H1 (cell line): ENCODE results near the gene TOB2.

Source experiments
- CTCF ChIP-seq, 3 experiments: IDR thresholded peaks; 1 replicate in 2 of 3; 2 replicates in 1 of 3; pipeline versions ENCODE4 v1.5.1 to v1.6.1; 2011; ENCODE audit warnings: low read length in 3 of 3, mild to moderate bottlenecking in 3 of 3, inconsistent platforms in 2 of 3, low read depth in 1 of 3, moderate library complexity in 1 of 3; ENCODE audit not compliant: insufficient read depth in 1 of 3; ENCODE audit errors: control extremely low read depth in 1 of 3
- EP300 ChIP-seq, 2 experiments: IDR thresholded peaks; 1 replicate in 1 of 2; 2 replicates in 1 of 2; pipeline ENCODE4 v1.6.1; 2011 to 2012; ENCODE audit warnings: low read depth in 2 of 2, low read length in 2 of 2, mild to moderate bottlenecking in 2 of 2, borderline replicate concordance in 1 of 2, inconsistent platforms in 1 of 2, moderate library complexity in 1 of 2
- FOSL1 ChIP-seq: IDR thresholded peaks from 2 replicates; pipeline ENCODE4 v1.6.1; 2011; ENCODE audit warnings: mild to moderate bottlenecking, low read depth, low read length, moderate library complexity; ENCODE audit not compliant: insufficient read depth
- MAX ChIP-seq: IDR thresholded peaks from 2 replicates; pipeline ENCODE4 v1.6.1; 2012; ENCODE audit warnings: inconsistent platforms
- POLR2A ChIP-seq, 2 experiments: IDR thresholded peaks; 1 replicate in 1 of 2; 2 replicates in 1 of 2; pipeline ENCODE4 v1.6.1; 2011; ENCODE audit warnings: low read depth in 2 of 2, low read length in 2 of 2, mild to moderate bottlenecking in 2 of 2; ENCODE audit errors: control extremely low read depth in 1 of 2
- RBBP5 ChIP-seq: IDR thresholded peaks from 2 replicates; pipeline ENCODE4 v1.7.1; 2012; ENCODE audit warnings: low read depth, mild to moderate bottlenecking, inconsistent platforms, low read length, moderate library complexity, borderline replicate concordance
- ZNF274 ChIP-seq: IDR thresholded peaks from 2 replicates; pipeline ENCODE4 v1.7.0; 2012; ENCODE audit warnings: low read length, borderline replicate concordance; ENCODE audit errors: extremely low read depth

GRCh38 chr22:41488076-41488475 lies 41.5 kb upstream of the TOB2 start:
- TF ChIP-seq CTCF (IDR thresholded peaks at IDR 0.05; ENCODE audit: control extremely low read depth in 1 of 3, insufficient read depth in 1 of 3, low read depth in 1 of 3, low read length in 3 of 3) = no peak
- no peak for TF ChIP-seq EP300 (IDR thresholded peaks at IDR 0.05; ENCODE audit: borderline replicate concordance in 1 of 2, low read depth in 2 of 2, low read length in 2 of 2)
- no peak for TF ChIP-seq RBBP5
- no peak for TF ChIP-seq MAX
- TF ChIP-seq ZNF274 = no peak
- no peak for TF ChIP-seq FOSL1
- no peak for TF ChIP-seq POLR2A (IDR thresholded peaks at IDR 0.05; ENCODE audit: control extremely low read depth in 1 of 2, low read depth in 2 of 2, low read length in 2 of 2)
